ENCODE measurements around the gene ARNT2. TPM values are rescaled to one million over a fixed set of nuclear protein-coding genes. Genes with fewer than 3 reads are reported as not detected.

ARNT2 gene
- total and polyA plus RNA-seq, 2 of the 13 experiments (the other 11 are each of a cell fraction or from before 2014, with no cell fraction given), result 0.69 to 1.7 TPM

DNA sequence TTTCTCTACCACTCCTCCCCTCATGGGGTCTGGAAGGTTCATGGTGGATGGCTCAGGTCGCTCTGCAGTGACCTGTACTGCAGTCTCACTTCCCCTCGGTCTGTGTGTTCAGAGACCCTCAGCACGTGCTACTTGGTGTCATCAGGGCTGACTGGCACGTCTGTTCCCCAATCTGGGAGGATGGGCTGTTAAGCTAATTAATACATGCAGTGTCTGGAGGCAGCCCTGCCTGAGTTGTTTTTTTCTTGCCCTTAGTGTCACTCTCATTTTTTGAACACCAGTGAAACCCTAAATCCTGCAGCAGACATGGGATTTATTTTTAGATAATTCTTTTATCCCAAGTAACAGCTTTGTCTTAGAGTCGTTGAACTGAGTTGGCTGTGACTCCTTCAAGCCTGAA is 64.6 kb downstream of the ARNT2 start:
- intact Hi-C loops (cut with micrococcal nuclease; ENCODE audit: unreplicated experiment), result no loop called here
- BruUV-seq (replicated peaks), result no TSS peak
- FAIRE-seq (no peak), DNase-seq (ENCODE audit: low spot score) (no peak), ATAC-seq (no peak)
- ChIA-PET CTCF (ENCODE audit: low intra/inter-chr PET ratio, low total read pairs) (no interaction called here), POLR2A (no interaction called here)
- Histone ChIP-seq H3K27me3 (ENCODE audit: control insufficient read depth in 1 of 2, insufficient read depth in 2 of 2, low read length in 2 of 2) (no peaks in the 10 kb centered on the region; a peak in 1 of 5 replicates), H3K79me2 (ENCODE audit: insufficient read depth, low read length) (no peaks in the 10 kb centered on the region), H3K36me3 (replicated peaks in 1 of 2; ENCODE audit: control insufficient read depth in 1 of 2, insufficient read depth in 2 of 2, low read length in 2 of 2) (no peaks in the 10 kb centered on the region), H3K4me2 (ENCODE audit: low read depth, low read length) (no peak overlapping the region), H3K4me3 (replicated peaks in 1 of 3; ENCODE audit: insufficient read depth in 1 of 3, low read depth in 2 of 3, low read length in 3 of 3) (no peak overlapping the region), H3K9ac (ENCODE audit: insufficient read depth, low read depth, low read length) (no peak overlapping the region), H2AFZ (ENCODE audit: low read length) (no peak overlapping the region), H4K20me1 (ENCODE audit: insufficient read depth, low read length) (no peaks in the 10 kb centered on the region), H3K9me3 (ENCODE audit: low read length) (no peaks in the 10 kb centered on the region), H3K4me1 (ENCODE audit: insufficient read depth, low read length) (peaks cover 20% of the 10 kb centered on the region), H3K27ac (ENCODE audit: extremely low read length, insufficient read depth, low read length) (no peak overlapping the region)
- in situ Hi-C loops (cut with HindIII; ENCODE audit: extremely low pct_ligation_motif_present, low pct_unique_long_range_greater_than_20kb), result loop anchor here (25.0 kb wide), 1 partner anchor 494 kb away; no protein-coding TSS in a partner anchor
- 34% methylated on average over 5 of the region's 5 CpGs for WGBS (ENCODE audit: low lambda C conversion rate)
- no peak for TF ChIP-seq ZNF367 (CRISPR knock-in tag; IDR thresholded peaks at IDR 0.05; ENCODE audit: borderline replicate concordance)
- TF ChIP-seq, protein P1, sequence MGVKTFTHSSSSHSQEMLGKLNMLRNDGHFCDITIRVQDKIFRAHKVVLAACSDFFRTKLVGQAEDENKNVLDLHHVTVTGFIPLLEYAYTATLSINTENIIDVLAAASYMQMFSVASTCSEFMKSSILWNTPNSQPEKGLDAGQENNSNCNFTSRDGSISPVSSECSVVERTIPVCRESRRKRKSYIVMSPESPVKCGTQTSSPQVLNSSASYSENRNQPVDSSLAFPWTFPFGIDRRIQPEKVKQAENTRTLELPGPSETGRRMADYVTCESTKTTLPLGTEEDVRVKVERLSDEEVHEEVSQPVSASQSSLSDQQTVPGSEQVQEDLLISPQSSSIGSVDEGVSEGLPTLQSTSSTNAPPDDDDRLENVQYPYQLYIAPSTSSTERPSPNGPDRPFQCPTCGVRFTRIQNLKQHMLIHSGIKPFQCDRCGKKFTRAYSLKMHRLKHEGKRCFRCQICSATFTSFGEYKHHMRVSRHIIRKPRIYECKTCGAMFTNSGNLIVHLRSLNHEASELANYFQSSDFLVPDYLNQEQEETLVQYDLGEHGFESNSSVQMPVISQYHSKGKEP (CRISPR knock-in tag; IDR thresholded peaks at IDR 0.05), result no peak
- no peak for TF ChIP-seq ZNF782 (CRISPR knock-in tag; IDR thresholded peaks at IDR 0.05; ENCODE audit: borderline replicate concordance)
- no peak for TF ChIP-seq ZNF75D (CRISPR knock-in tag; IDR thresholded peaks at IDR 0.05; ENCODE audit: borderline replicate concordance)
- TF ChIP-seq, protein P2, sequence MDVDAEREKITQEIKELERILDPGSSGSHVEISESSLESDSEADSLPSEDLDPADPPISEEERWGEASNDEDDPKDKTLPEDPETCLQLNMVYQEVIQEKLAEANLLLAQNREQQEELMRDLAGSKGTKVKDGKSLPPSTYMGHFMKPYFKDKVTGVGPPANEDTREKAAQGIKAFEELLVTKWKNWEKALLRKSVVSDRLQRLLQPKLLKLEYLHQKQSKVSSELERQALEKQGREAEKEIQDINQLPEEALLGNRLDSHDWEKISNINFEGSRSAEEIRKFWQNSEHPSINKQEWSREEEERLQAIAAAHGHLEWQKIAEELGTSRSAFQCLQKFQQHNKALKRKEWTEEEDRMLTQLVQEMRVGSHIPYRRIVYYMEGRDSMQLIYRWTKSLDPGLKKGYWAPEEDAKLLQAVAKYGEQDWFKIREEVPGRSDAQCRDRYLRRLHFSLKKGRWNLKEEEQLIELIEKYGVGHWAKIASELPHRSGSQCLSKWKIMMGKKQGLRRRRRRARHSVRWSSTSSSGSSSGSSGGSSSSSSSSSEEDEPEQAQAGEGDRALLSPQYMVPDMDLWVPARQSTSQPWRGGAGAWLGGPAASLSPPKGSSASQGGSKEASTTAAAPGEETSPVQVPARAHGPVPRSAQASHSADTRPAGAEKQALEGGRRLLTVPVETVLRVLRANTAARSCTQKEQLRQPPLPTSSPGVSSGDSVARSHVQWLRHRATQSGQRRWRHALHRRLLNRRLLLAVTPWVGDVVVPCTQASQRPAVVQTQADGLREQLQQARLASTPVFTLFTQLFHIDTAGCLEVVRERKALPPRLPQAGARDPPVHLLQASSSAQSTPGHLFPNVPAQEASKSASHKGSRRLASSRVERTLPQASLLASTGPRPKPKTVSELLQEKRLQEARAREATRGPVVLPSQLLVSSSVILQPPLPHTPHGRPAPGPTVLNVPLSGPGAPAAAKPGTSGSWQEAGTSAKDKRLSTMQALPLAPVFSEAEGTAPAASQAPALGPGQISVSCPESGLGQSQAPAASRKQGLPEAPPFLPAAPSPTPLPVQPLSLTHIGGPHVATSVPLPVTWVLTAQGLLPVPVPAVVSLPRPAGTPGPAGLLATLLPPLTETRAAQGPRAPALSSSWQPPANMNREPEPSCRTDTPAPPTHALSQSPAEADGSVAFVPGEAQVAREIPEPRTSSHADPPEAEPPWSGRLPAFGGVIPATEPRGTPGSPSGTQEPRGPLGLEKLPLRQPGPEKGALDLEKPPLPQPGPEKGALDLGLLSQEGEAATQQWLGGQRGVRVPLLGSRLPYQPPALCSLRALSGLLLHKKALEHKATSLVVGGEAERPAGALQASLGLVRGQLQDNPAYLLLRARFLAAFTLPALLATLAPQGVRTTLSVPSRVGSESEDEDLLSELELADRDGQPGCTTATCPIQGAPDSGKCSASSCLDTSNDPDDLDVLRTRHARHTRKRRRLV (CRISPR knock-in tag; IDR thresholded peaks at IDR 0.05), result no peak
- TF ChIP-seq RARG (CRISPR knock-in tag; IDR thresholded peaks at IDR 0.05; ENCODE audit: low read depth), result no peak
- no peak for TF ChIP-seq POLR2G (IDR thresholded peaks at IDR 0.05; ENCODE audit: low read depth, low read length)
- no peak for TF ChIP-seq ZNF788 (CRISPR knock-in tag; IDR thresholded peaks at IDR 0.05; ENCODE audit: borderline replicate concordance)
- TF ChIP-seq GATAD2A (CRISPR knock-in tag; IDR thresholded peaks at IDR 0.05), result no peak
- no peak for TF ChIP-seq SMAD3 (CRISPR knock-in tag; IDR thresholded peaks at IDR 0.05)
- TF ChIP-seq BRD4 (CRISPR knock-in tag; IDR thresholded peaks at IDR 0.05), result no peak
- TF ChIP-seq NPAS2 (CRISPR knock-in tag; IDR thresholded peaks at IDR 0.05; ENCODE audit: borderline replicate concordance), result no peak
- TF ChIP-seq, protein P3, sequence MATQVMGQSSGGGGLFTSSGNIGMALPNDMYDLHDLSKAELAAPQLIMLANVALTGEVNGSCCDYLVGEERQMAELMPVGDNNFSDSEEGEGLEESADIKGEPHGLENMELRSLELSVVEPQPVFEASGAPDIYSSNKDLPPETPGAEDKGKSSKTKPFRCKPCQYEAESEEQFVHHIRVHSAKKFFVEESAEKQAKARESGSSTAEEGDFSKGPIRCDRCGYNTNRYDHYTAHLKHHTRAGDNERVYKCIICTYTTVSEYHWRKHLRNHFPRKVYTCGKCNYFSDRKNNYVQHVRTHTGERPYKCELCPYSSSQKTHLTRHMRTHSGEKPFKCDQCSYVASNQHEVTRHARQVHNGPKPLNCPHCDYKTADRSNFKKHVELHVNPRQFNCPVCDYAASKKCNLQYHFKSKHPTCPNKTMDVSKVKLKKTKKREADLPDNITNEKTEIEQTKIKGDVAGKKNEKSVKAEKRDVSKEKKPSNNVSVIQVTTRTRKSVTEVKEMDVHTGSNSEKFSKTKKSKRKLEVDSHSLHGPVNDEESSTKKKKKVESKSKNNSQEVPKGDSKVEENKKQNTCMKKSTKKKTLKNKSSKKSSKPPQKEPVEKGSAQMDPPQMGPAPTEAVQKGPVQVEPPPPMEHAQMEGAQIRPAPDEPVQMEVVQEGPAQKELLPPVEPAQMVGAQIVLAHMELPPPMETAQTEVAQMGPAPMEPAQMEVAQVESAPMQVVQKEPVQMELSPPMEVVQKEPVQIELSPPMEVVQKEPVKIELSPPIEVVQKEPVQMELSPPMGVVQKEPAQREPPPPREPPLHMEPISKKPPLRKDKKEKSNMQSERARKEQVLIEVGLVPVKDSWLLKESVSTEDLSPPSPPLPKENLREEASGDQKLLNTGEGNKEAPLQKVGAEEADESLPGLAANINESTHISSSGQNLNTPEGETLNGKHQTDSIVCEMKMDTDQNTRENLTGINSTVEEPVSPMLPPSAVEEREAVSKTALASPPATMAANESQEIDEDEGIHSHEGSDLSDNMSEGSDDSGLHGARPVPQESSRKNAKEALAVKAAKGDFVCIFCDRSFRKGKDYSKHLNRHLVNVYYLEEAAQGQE (IDR thresholded peaks at IDR 0.05; ENCODE audit: borderline replicate concordance in 1 of 2, low read depth in 1 of 2, low read length in 2 of 2), result no peak
- no peak for TF ChIP-seq CENPT (CRISPR knock-in tag; IDR thresholded peaks at IDR 0.05; ENCODE audit: low read depth)
- TF ChIP-seq MIXL1 (CRISPR knock-in tag; IDR thresholded peaks at IDR 0.05), result no peak
- TF ChIP-seq ZNF777 (CRISPR knock-in tag; IDR thresholded peaks at IDR 0.05), result no peak
- no peak for TF ChIP-seq SAP130 (CRISPR knock-in tag; IDR thresholded peaks at IDR 0.05; ENCODE audit: low read depth)

All from HepG2 (cell line).